K562 (cell line): ENCODE results near the gene ARHGDIA.

ENCODE experiments used
- ARID1B ChIP-seq: fragments of 450-650 bp; IDR thresholded peaks from 2 replicates; pipeline ENCODE4 v1.6.1; 2016; ENCODE audit warnings: antibody characterized with exemption, mild to moderate bottlenecking, inconsistent platforms
- ATF1 ChIP-seq, 2 experiments: fragments of 450-650 bp in 1 of 2; IDR thresholded peaks; 2 replicates each; pipeline ENCODE4 v1.6.1; 2016; ENCODE audit warnings: missing compliant biosample characterization in 1 of 2, missing genetic modification characterization in 1 of 2
- CREB1 ChIP-seq, 2 experiments: sonication (generic) in 1 of 2; formaldehyde crosslinking in 1 of 2; IDR thresholded peaks; 2 replicates each; pipeline versions ENCODE4 v1.6.1 to v1.8.0; 2012 to 2022; ENCODE audit warnings: inconsistent platforms in 1 of 2, mild to moderate bottlenecking in 1 of 2, missing genetic modification reagents in 1 of 2, moderate library complexity in 1 of 2
- EGR1 ChIP-seq: fragments of 450-650 bp; conservative IDR thresholded peaks from 2 replicates; pipeline ENCODE4 v1.6.1; 2017; ENCODE audit warnings: mild to moderate bottlenecking
- EZH2 ChIP-seq: IDR thresholded peaks from 2 replicates; pipeline ENCODE4 v1.6.1; 2012; ENCODE audit warnings: low read depth, mild to moderate bottlenecking, inconsistent platforms, low read length, borderline replicate concordance
- MYC ChIP-seq, 2 experiments: fragments of 250-450 bp in 1 of 2; sonication (Bioruptor Pico) in 1 of 2; IDR thresholded peaks; 2 replicates each; pipeline versions ENCODE4 v1.5.1 to v1.6.1; 2012 to 2021; ENCODE audit warnings: low read depth in 2 of 2, borderline replicate concordance in 1 of 2, improper control_type of control experiment in 1 of 2, low read length in 1 of 2, mild to moderate bottlenecking in 1 of 2, moderate library complexity in 1 of 2
- NCOA4 ChIP-seq: fragments of 450-650 bp; IDR thresholded peaks from 2 replicates; pipeline ENCODE4 v1.6.1; 2018; ENCODE audit warnings: mild to moderate bottlenecking; ENCODE audit not compliant: partially characterized antibody
- TARDBP ChIP-seq: fragments of 450-650 bp; IDR thresholded peaks from 2 replicates; pipeline ENCODE4 v1.6.1; 2016
- TCF7 ChIP-seq: sonication (generic); IDR thresholded peaks from 2 replicates; pipeline ENCODE4 v1.6.1; 2016; ENCODE audit warnings: antibody characterized with exemption, borderline replicate concordance
- ZNF324 ChIP-seq: fragments of 250-450 bp; sonication (Bioruptor Pico); IDR thresholded peaks from 2 replicates; pipeline ENCODE4 v1.4.0; 2020; ENCODE audit warnings: mild to moderate bottlenecking
- ZZZ3 ChIP-seq: fragments of 450-650 bp; IDR thresholded peaks from 2 replicates; pipeline ENCODE4 v1.6.1; 2016; ENCODE audit warnings: antibody characterized with exemption, mild to moderate bottlenecking, moderate library complexity
- TF ChIP-seq, protein P1 (sequence below), 2 experiments: fragments of 450-650 bp; formaldehyde crosslinking in 1 of 2; IDR thresholded peaks; 2 replicates each; pipeline versions ENCODE4 v1.4.0 to v1.6.1; 2014 to 2020; ENCODE audit warnings: mild to moderate bottlenecking in 2 of 2, borderline replicate concordance in 1 of 2, low read depth in 1 of 2
- TF ChIP-seq, protein P2 (sequence below), 3 experiments: IDR thresholded peaks in 2 of 3; conservative IDR thresholded peaks in 1 of 3; 2 replicates each; pipeline ENCODE4 v1.5.1; 2011 to 2012; ENCODE audit warnings: low read length in 3 of 3, mild to moderate bottlenecking in 3 of 3, control low read depth in 2 of 3, improper control_type of control experiment in 1 of 3, inconsistent platforms in 1 of 3, low read depth in 1 of 3, mixed read lengths in 1 of 3, moderate library complexity in 1 of 3; ENCODE audit not compliant: insufficient read depth in 2 of 3
- TF ChIP-seq, protein P3 (sequence below): sonication (generic); formaldehyde crosslinking; IDR thresholded peaks from 2 replicates; pipeline ENCODE4 v1.5.0; 2020; ENCODE audit warnings: missing genetic modification reagents

GRCh38 chr17:81870981-81871386, at the start of gene ARHGDIA:
- TF ChIP-seq EZH2: no peak
- no peak for TF ChIP-seq ARID1B
- TF ChIP-seq, protein P1, sequence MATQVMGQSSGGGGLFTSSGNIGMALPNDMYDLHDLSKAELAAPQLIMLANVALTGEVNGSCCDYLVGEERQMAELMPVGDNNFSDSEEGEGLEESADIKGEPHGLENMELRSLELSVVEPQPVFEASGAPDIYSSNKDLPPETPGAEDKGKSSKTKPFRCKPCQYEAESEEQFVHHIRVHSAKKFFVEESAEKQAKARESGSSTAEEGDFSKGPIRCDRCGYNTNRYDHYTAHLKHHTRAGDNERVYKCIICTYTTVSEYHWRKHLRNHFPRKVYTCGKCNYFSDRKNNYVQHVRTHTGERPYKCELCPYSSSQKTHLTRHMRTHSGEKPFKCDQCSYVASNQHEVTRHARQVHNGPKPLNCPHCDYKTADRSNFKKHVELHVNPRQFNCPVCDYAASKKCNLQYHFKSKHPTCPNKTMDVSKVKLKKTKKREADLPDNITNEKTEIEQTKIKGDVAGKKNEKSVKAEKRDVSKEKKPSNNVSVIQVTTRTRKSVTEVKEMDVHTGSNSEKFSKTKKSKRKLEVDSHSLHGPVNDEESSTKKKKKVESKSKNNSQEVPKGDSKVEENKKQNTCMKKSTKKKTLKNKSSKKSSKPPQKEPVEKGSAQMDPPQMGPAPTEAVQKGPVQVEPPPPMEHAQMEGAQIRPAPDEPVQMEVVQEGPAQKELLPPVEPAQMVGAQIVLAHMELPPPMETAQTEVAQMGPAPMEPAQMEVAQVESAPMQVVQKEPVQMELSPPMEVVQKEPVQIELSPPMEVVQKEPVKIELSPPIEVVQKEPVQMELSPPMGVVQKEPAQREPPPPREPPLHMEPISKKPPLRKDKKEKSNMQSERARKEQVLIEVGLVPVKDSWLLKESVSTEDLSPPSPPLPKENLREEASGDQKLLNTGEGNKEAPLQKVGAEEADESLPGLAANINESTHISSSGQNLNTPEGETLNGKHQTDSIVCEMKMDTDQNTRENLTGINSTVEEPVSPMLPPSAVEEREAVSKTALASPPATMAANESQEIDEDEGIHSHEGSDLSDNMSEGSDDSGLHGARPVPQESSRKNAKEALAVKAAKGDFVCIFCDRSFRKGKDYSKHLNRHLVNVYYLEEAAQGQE (IDR thresholded peaks at IDR 0.05; ENCODE audit: borderline replicate concordance): no peak
- TF ChIP-seq, protein P1 (CRISPR knock-in tag; IDR thresholded peaks at IDR 0.05; ENCODE audit: low read depth): no peak
- TF ChIP-seq TARDBP: no peak
- TF ChIP-seq EGR1: no peak
- TF ChIP-seq NCOA4: no peak
- no peak; the same call in 1 of the 2 replicates for TF ChIP-seq CREB1 (IDR thresholded peaks at IDR 0.05)
- TF ChIP-seq CREB1 (CRISPR knock-in tag; IDR thresholded peaks at IDR 0.05): no peak
- no peak for TF ChIP-seq MYC (IDR thresholded peaks at IDR 0.05; ENCODE audit: low read depth, low read length)
- no peak for TF ChIP-seq MYC (CRISPR knock-in tag; IDR thresholded peaks at IDR 0.05; ENCODE audit: borderline replicate concordance, low read depth)
- no peak for TF ChIP-seq TCF7
- no peak for TF ChIP-seq ZNF324 (CRISPR knock-in tag)
- TF ChIP-seq, protein P2, sequence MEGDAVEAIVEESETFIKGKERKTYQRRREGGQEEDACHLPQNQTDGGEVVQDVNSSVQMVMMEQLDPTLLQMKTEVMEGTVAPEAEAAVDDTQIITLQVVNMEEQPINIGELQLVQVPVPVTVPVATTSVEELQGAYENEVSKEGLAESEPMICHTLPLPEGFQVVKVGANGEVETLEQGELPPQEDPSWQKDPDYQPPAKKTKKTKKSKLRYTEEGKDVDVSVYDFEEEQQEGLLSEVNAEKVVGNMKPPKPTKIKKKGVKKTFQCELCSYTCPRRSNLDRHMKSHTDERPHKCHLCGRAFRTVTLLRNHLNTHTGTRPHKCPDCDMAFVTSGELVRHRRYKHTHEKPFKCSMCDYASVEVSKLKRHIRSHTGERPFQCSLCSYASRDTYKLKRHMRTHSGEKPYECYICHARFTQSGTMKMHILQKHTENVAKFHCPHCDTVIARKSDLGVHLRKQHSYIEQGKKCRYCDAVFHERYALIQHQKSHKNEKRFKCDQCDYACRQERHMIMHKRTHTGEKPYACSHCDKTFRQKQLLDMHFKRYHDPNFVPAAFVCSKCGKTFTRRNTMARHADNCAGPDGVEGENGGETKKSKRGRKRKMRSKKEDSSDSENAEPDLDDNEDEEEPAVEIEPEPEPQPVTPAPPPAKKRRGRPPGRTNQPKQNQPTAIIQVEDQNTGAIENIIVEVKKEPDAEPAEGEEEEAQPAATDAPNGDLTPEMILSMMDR (IDR thresholded peaks at IDR 0.05 in 2 of 3, conservative IDR thresholded peaks at IDR 0.05 in 1 of 3; ENCODE audit: insufficient read depth in 2 of 3, low read depth in 1 of 3, low read length in 3 of 3): no peak
- no peak for TF ChIP-seq ZZZ3
- TF ChIP-seq, protein P3, sequence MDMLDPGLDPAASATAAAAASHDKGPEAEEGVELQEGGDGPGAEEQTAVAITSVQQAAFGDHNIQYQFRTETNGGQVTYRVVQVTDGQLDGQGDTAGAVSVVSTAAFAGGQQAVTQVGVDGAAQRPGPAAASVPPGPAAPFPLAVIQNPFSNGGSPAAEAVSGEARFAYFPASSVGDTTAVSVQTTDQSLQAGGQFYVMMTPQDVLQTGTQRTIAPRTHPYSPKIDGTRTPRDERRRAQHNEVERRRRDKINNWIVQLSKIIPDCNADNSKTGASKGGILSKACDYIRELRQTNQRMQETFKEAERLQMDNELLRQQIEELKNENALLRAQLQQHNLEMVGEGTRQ (CRISPR knock-in tag): no peak
- TF ChIP-seq ATF1 (CRISPR knock-in tag; IDR thresholded peaks at IDR 0.05): peak; percentile 45; the same call in 1 of the 2 replicates
- TF ChIP-seq ATF1 (tag; IDR thresholded peaks at IDR 0.05): no peak
